Neutrophil (primary cell): ENCODE measurements around the gene RHBDL1.

Experiments used
- H3K27ac ChIP-seq: fragments of 200-600 bp; sonication (generic); 2 replicates; pipeline ENCODE4 v1.5.1; 2016; ENCODE audit warnings: mild to moderate bottlenecking, moderate library complexity
- H3K27me3 ChIP-seq: fragments of 200-600 bp; sonication (generic); 2 replicates; pipeline ENCODE4 v1.6.0; 2016; ENCODE audit warnings: mild to moderate bottlenecking
- H3K36me3 ChIP-seq: fragments of 200-600 bp; sonication (generic); 2 replicates; pipeline ENCODE4 v1.5.1; 2017
- H3K4me1 ChIP-seq, 2 experiments: fragments of 200-600 bp in 1 of 2; sonication (generic) in 1 of 2; 1 replicate in 1 of 2; 2 replicates in 1 of 2; pipeline versions ENCODE4 v1.5.1 to v1.6.1; 2013 to 2016; ENCODE audit warnings: low read depth in 1 of 2, low read length in 1 of 2, mild to moderate bottlenecking in 1 of 2, moderate library complexity in 1 of 2; ENCODE audit not compliant: control insufficient read depth in 1 of 2, insufficient read depth in 1 of 2
- H3K4me3 ChIP-seq, 2 experiments: fragments of 200-600 bp in 1 of 2; sonication (generic) in 1 of 2; 1 replicate in 1 of 2; 2 replicates in 1 of 2; pipeline ENCODE4 v1.5.1; 2013 to 2016; ENCODE audit warnings: low read depth in 1 of 2, low read length in 1 of 2, mild to moderate bottlenecking in 1 of 2, moderate library complexity in 1 of 2
- H3K9me3 ChIP-seq: fragments of 200-600 bp; sonication (generic); 2 replicates; pipeline ENCODE4 v1.5.1; 2016
- TF ChIP-seq, protein P1 (sequence below): fragments of 200-600 bp; sonication (generic); IDR thresholded peaks from 2 replicates; pipeline ENCODE4 v1.5.1; 2016; ENCODE audit warnings: antibody characterized with exemption

The RHBDL1 gene

DNA sequence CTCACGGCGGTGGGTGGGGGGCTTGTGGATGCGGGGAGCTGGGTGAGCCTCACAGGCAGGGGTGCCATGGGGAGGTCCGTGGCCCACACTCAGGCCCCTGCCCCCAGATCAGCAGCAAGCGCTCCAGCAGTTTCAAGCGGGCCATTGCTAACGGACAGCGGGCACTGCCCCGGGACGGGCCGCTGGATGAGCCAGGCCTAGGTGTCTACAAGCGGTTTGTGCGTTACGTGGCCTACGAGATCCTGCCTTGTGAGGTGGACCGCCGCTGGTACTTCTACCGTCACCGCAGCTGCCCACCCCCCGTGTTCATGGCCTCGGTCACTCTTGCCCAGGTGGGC lies 1.1 kb downstream of the RHBDL1 start:
- Histone ChIP-seq H3K4me3 (no peak overlapping the region), H3K4me1 (peaks cover 22 to 51% of the 10 kb centered on the region in 2 experiments)
- TF ChIP-seq, protein P1, sequence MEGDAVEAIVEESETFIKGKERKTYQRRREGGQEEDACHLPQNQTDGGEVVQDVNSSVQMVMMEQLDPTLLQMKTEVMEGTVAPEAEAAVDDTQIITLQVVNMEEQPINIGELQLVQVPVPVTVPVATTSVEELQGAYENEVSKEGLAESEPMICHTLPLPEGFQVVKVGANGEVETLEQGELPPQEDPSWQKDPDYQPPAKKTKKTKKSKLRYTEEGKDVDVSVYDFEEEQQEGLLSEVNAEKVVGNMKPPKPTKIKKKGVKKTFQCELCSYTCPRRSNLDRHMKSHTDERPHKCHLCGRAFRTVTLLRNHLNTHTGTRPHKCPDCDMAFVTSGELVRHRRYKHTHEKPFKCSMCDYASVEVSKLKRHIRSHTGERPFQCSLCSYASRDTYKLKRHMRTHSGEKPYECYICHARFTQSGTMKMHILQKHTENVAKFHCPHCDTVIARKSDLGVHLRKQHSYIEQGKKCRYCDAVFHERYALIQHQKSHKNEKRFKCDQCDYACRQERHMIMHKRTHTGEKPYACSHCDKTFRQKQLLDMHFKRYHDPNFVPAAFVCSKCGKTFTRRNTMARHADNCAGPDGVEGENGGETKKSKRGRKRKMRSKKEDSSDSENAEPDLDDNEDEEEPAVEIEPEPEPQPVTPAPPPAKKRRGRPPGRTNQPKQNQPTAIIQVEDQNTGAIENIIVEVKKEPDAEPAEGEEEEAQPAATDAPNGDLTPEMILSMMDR, result no peak

DNA sequence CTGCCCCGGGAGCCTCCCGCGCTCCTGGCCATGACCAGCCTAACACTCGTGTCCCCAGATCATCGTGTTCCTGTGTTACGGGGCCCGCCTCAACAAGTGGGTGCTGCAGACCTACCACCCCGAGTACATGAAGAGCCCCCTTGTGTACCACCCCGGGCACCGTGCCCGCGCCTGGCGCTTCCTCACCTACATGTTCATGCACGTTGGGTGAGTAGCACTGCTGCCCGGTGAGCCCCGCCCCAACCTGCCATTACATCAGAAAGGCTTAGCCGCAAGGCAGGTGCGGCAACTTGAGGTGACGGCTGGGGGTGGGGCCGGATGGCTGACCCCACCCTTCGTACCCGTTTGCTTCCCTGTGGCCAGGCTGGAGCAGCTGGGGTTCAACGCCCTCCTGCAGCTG lies 1.4 kb downstream of the RHBDL1 start:
- Histone ChIP-seq H3K27ac (no peak overlapping the region), H3K4me1 (peaks cover 26 to 54% of the 10 kb centered on the region in 2 experiments), H3K4me3 (no peak overlapping the region), H3K27me3 (peaks cover 44% of the 10 kb centered on the region), H3K36me3 (peaks cover 32% of the 10 kb centered on the region), H3K9me3 (no peaks in the 10 kb centered on the region)
- TF ChIP-seq, protein P1, result no peak

More for the DNA sequence above, 1.1 kb downstream of the RHBDL1 start:
- no peak overlapping the region for H3K27ac ChIP-seq
- H3K36me3 ChIP-seq, result peaks cover 32% of the 10 kb centered on the region
- no peaks in the 10 kb centered on the region for H3K9me3 ChIP-seq
- peaks cover 44% of the 10 kb centered on the region for H3K27me3 ChIP-seq

DNA sequence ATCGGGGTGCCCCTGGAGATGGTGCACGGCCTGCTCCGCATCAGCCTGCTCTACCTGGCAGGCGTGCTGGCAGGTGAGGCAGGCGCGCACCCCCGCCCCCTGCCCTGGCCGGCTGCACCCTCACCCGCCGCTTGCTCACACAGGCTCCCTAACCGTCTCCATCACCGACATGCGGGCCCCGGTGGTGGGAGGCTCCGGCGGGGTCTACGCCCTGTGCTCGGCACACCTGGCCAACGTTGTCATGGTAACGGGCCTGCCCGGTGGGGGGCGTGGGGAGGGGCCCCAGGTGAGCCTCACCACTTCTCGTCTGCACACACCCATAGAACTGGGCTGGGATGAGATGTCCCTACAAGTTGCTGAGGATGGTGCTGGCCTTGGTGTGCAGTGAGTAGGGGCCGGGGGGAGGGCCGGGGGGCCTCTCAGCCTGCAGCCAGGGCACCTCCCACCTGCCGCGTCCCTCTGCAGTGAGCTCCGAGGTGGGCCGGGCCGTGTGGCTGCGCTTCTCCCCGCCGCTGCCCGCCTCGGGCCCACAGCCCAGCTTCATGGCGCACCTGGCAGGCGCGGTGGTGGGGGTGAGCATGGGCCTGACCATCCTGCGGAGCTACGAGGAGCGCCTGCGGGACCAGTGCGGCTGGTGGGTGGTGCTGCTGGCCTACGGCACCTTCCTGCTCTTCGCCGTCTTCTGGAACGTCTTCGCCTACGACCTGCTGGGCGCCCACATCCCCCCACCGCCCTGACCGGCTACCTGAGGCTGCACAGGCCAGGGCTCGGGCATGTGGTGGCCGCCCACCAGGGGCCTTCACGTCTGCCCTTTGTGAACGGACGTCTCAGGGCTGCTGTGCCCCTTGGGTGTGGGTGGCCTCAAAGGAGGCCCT lies 2.1 kb downstream of the RHBDL1 start:
- Histone ChIP-seq H3K4me3 (no peak overlapping the region), H3K4me1 (peaks cover 27 to 58% of the 10 kb centered on the region in 2 experiments), H3K36me3 (peaks cover 32% of the 10 kb centered on the region), H3K27ac (no peak overlapping the region), H3K27me3 (peaks cover 44% of the 10 kb centered on the region), H3K9me3 (no peaks in the 10 kb centered on the region)
- TF ChIP-seq, protein P1, result no peak

GRCh38 chr16:678209-678857 lies 2.9 kb downstream of the RHBDL1 start:
- H3K9me3 ChIP-seq, result no peaks in the 10 kb centered on the region
- no peak overlapping the region for H3K4me3 ChIP-seq
- no peak overlapping the region for H3K27ac ChIP-seq
- peaks cover 44% of the 10 kb centered on the region for H3K27me3 ChIP-seq
- peaks cover 30 to 63% of the 10 kb centered on the region in 2 experiments for H3K4me1 ChIP-seq
- H3K36me3 ChIP-seq, result peaks cover 28% of the 10 kb centered on the region
- TF ChIP-seq, protein P1, result no peak

- peaks cover 37 to 69% of the 10 kb centered on the region in 2 experiments for H3K4me1 ChIP-seq
- peaks cover 20% of the 10 kb centered on the region for H3K36me3 ChIP-seq
- peak overlapping the region; percentile 42 to 91 for H3K4me3 ChIP-seq
- peaks cover 43% of the 10 kb centered on the region for H3K27me3 ChIP-seq
- H3K27ac ChIP-seq, result peak overlapping the region; percentile 86
- H3K9me3 ChIP-seq, result no peaks in the 10 kb centered on the region
- TF ChIP-seq, protein P1, result no peak
Measured at GRCh38 chr16:678858-679813, 3.7 kb downstream of the RHBDL1 start.
